PC-3 (cell line): ENCODE results near the gene PDK1. TPM values are rescaled to one million over a fixed set of nuclear protein-coding genes. Genes with fewer than 3 reads are reported as not detected.

Experiments
- ATAC-seq: fragments of 200-7000 bp; cut with Tn5 transposase; 2 replicates; pipeline ENCODE4 v1.9.1; 2020; ENCODE audit warnings: mild to moderate bottlenecking, moderate library complexity
- BruUV-seq: library from RNA; stranded (reverse); fragments of 400-500 nt; replicated peaks from 2 replicates; lab custom pipeline; 2021; lab: Mats Ljungman, UMichigan
- CTCF ChIA-PET: fragments of 300-600 bp; sonication (Branson Sonifier 250); formaldehyde crosslinking; loops from one replicate; lab custom pipeline; 2022; ENCODE audit warnings: antibody characterized with exemption; lab: Charles Lee
- POLR2A ChIA-PET: fragments of 300-600 bp; sonication (Branson Sonifier 250); formaldehyde crosslinking; loops from one replicate; lab custom pipeline; 2022; ENCODE audit warnings: antibody characterized with exemption; ENCODE audit not compliant: unreplicated experiment; lab: Charles Lee
- DNase-seq: peaks from one replicate; pipeline ENCODE4 v3.0.0-alpha.2; 2015
- H2AFZ ChIP-seq: fragments of 300-600 bp; sonication (generic); 2 replicates; pipeline ENCODE4 v1.6.0; 2016; ENCODE audit warnings: antibody characterized with exemption, low read length
- H3F3A ChIP-seq: fragments of 300-600 bp; sonication (generic); one replicate; pipeline ENCODE4 v1.6.0; 2017; ENCODE audit warnings: antibody characterized with exemption, low read length, control low read depth, mild to moderate bottlenecking; ENCODE audit not compliant: unreplicated experiment
- H3K27ac ChIP-seq: fragments of 300-600 bp; sonication (generic); 2 replicates; pipeline ENCODE4 v1.5.1; 2016; ENCODE audit warnings: mild to moderate bottlenecking, low read length
- H3K27me3 ChIP-seq: fragments of 300-600 bp; sonication (generic); 2 replicates; pipeline ENCODE4 v1.6.1; 2016; ENCODE audit warnings: low read length, mixed read lengths
- H3K36me3 ChIP-seq: fragments of 300-600 bp; sonication (generic); 2 replicates; pipeline ENCODE4 v1.6.1; 2016; ENCODE audit warnings: low read depth, mixed run types, low read length, mixed read lengths
- H3K4me1 ChIP-seq: fragments of 300-600 bp; sonication (generic); 2 replicates; pipeline ENCODE4 v1.5.1; 2016; ENCODE audit warnings: low read length; ENCODE audit not compliant: insufficient read depth
- H3K4me2 ChIP-seq: fragments of 300-600 bp; sonication (generic); 2 replicates; pipeline ENCODE4 v1.6.0; 2016; ENCODE audit warnings: low read length
- H3K4me3 ChIP-seq: fragments of 300-600 bp; sonication (generic); 2 replicates; pipeline ENCODE4 v1.5.1; 2016; ENCODE audit warnings: mild to moderate bottlenecking, low read length, mixed read lengths
- H3K79me2 ChIP-seq: fragments of 300-600 bp; sonication (generic); 2 replicates; pipeline ENCODE4 v1.6.1; 2017; ENCODE audit warnings: low read length, mixed read lengths
- H3K9ac ChIP-seq: fragments of 300-600 bp; sonication (generic); 2 replicates; pipeline ENCODE4 v1.6.0; 2016; ENCODE audit warnings: mild to moderate bottlenecking, low read length
- H3K9me2 ChIP-seq: fragments of 300-600 bp; sonication (generic); replicated peaks from 2 replicates; pipeline ENCODE4 v1.6.1; 2016; ENCODE audit warnings: mixed run types, low read length, mixed read lengths
- H3K9me3 ChIP-seq: fragments of 300-600 bp; sonication (generic); 2 replicates; pipeline ENCODE4 v1.6.1; 2016; ENCODE audit warnings: low read length, mixed read lengths
- H4K20me1 ChIP-seq: fragments of 300-600 bp; sonication (generic); 2 replicates; pipeline ENCODE4 v1.6.1; 2016; ENCODE audit warnings: low read length, mixed read lengths
- CTCF ChIP-seq: fragments of 300-600 bp; sonication (generic); conservative IDR thresholded peaks from 2 replicates; pipeline ENCODE4 v1.5.1; 2017; ENCODE audit warnings: antibody characterized with exemption, low read depth, mild to moderate bottlenecking, low read length
- EZH2 ChIP-seq: fragments of 300-600 bp; sonication (generic); IDR thresholded peaks from one replicate; pipeline ENCODE4 v1.6.1; 2017; ENCODE audit warnings: antibody characterized with exemption, mild to moderate bottlenecking, low read length; ENCODE audit not compliant: unreplicated experiment
- EZH2phosphoT487 ChIP-seq: fragments of 300-600 bp; sonication (generic); IDR thresholded peaks from 2 replicates; pipeline ENCODE4 v1.6.1; 2018; ENCODE audit warnings: mild to moderate bottlenecking, antibody characterized with exemption, low read length, borderline replicate concordance
- intact Hi-C: fragments of 100-400 bp; cut with micrococcal nuclease; formaldehyde crosslinking; loops from 2 replicates; pipeline ENCODE4 v1.9.0; 2023
- total RNA-seq: library from RNA; depleted of rRNA; stranded (reverse); fragments of >200 nt; gene quantifications from 2 replicates; pipeline ENCODE4 v1.2.3, GENCODE V29; 2014

PDK1 gene
- total RNA-seq, 1 experiment from 2014 or later = 45.8 TPM

DNA sequence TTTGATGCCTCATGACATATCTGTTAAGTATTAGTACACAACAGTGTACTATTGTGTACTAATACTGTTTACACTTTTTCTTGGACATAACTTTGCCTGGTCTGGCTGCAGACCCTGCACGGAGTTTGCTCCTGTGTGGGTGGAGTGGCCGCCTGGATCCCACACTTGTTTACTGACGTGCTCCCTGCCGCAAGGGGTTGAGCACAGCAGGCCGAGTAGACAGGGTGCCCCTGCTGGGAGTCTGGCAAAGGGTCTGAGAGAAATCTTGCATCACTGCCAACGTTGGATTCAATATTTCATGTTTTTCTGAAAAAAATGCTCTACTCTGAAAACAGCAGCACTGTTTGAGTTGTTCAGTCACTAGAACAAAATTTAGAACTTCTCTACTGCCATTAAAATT, 59.0 kb downstream of the PDK1 start:
- no peaks in the 10 kb centered on the region for H3F3A ChIP-seq
- no peak overlapping the region for H3K4me2 ChIP-seq
- no peak overlapping the region for H3K9ac ChIP-seq
- H2AFZ ChIP-seq = no peak overlapping the region
- H3K9me3 ChIP-seq = no peaks in the 10 kb centered on the region
- no TSS peak for BruUV-seq
- H3K27ac ChIP-seq = no peak overlapping the region
- 0 out of 2 replicates have a peak, but pooled peaks cover 3% of the 10 kb centered on the region for H3K36me3 ChIP-seq
- TF ChIP-seq EZH2 (no peak), EZH2phosphoT487 (no peak), CTCF (no peak)
- DNase-seq (no peak), ATAC-seq (no peak)
- H3K4me3 ChIP-seq = no peak overlapping the region
- intact Hi-C loops = no loop called here
- no peaks in the 10 kb centered on the region for H3K4me1 ChIP-seq
- no peaks in the 10 kb centered on the region for H3K27me3 ChIP-seq
- H3K9me2 ChIP-seq = no peaks in the 10 kb centered on the region
- H4K20me1 ChIP-seq = no peaks in the 10 kb centered on the region
- POLR2A ChIA-PET = no interaction called here
- H3K79me2 ChIP-seq = no peaks in the 10 kb centered on the region
- CTCF ChIA-PET = no interaction called here

DNA sequence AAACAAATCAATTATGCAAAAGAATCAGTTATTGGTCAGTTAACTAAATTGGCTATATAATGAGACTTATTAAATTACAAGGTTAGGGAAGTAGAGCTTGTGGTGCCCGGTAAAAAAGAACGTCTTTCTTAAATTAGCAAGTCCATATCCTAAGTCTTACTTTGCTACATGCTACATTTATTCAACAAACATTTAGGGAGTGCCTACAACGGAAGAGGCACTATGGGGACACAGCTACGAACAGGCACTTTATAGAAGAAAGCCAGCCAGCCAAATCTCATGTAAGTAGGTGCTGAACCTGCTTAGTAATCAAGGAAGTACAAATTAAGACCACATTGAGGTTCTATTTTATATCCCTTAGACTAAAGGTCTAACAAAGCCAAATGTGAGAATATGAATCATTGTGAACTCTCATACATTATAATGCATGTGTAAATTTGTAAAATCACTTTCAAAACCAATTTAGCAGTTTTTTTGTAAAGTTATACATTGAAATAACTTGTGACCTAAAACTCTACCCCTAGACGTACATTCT, 59.9 kb downstream of the PDK1 start:
- H3K9me2 ChIP-seq = no peaks in the 10 kb centered on the region
- no peak overlapping the region for H3K4me3 ChIP-seq
- H3K79me2 ChIP-seq = no peaks in the 10 kb centered on the region
- H3K9ac ChIP-seq = no peak overlapping the region
- ATAC-seq (no peak), DNase-seq (no peak)
- BruUV-seq = no TSS peak
- no peaks in the 10 kb centered on the region for H3K27me3 ChIP-seq
- H3K27ac ChIP-seq = no peak overlapping the region
- POLR2A ChIA-PET = no interaction called here
- intact Hi-C loops = no loop called here
- no peaks in the 10 kb centered on the region for H3K9me3 ChIP-seq
- no peak overlapping the region for H3K4me2 ChIP-seq
- CTCF ChIA-PET = no interaction called here
- no peak for TF ChIP-seq CTCF
- TF ChIP-seq EZH2phosphoT487 = no peak
- TF ChIP-seq EZH2 = no peak
- H3K4me1 ChIP-seq = no peaks in the 10 kb centered on the region
- H4K20me1 ChIP-seq = no peaks in the 10 kb centered on the region
- H3K36me3 ChIP-seq = 0 out of 2 replicates have a peak, but pooled peaks cover 1% of the 10 kb centered on the region
- no peaks in the 10 kb centered on the region for H3F3A ChIP-seq
- no peak overlapping the region for H2AFZ ChIP-seq

DNA sequence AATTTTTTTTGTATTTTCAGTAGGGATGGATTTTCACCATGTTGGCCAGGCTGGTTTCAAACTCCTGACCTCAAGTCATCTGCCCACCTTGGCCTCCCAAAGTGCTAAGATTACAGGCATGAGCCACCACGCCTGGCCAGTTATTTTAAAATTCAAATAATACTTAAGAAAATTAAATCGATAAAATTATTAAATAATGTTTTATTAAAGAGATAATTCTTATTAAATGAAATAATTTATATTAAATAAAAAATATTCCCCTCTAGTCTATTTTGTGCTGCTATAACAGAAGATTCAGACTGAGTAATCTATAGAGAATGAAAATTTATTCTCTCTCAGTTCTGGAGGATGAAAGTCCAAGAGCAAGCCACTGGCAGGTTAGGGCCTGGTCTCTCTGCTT, 61.2 kb downstream of the PDK1 start:
- H3K9me2 ChIP-seq = no peaks in the 10 kb centered on the region
- BruUV-seq = no TSS peak

More for the DNA sequence above, 61.2 kb downstream of the PDK1 start:
- H3K27me3 ChIP-seq = no peaks in the 10 kb centered on the region
- ATAC-seq = no peak
- H3K4me1 ChIP-seq = no peaks in the 10 kb centered on the region
- ChIA-PET CTCF (no interaction called here), POLR2A (no interaction called here)
- H3F3A ChIP-seq = no peaks in the 10 kb centered on the region
- H4K20me1 ChIP-seq = no peaks in the 10 kb centered on the region
- no peak overlapping the region for H3K4me3 ChIP-seq
- DNase-seq = no peak
- intact Hi-C loops = no loop called here
- no peak overlapping the region for H2AFZ ChIP-seq
- TF ChIP-seq CTCF (no peak), EZH2 (no peak), EZH2phosphoT487 (no peak)
- H3K79me2 ChIP-seq = no peaks in the 10 kb centered on the region
- no peaks in the 10 kb centered on the region for H3K9me3 ChIP-seq
- no peak overlapping the region for H3K4me2 ChIP-seq
- no peak overlapping the region for H3K9ac ChIP-seq
- H3K27ac ChIP-seq = no peak overlapping the region
- no peaks in the 10 kb centered on the region for H3K36me3 ChIP-seq
